Measurements from ENCODE around the gene TRIL.

TRIL gene, protein sequence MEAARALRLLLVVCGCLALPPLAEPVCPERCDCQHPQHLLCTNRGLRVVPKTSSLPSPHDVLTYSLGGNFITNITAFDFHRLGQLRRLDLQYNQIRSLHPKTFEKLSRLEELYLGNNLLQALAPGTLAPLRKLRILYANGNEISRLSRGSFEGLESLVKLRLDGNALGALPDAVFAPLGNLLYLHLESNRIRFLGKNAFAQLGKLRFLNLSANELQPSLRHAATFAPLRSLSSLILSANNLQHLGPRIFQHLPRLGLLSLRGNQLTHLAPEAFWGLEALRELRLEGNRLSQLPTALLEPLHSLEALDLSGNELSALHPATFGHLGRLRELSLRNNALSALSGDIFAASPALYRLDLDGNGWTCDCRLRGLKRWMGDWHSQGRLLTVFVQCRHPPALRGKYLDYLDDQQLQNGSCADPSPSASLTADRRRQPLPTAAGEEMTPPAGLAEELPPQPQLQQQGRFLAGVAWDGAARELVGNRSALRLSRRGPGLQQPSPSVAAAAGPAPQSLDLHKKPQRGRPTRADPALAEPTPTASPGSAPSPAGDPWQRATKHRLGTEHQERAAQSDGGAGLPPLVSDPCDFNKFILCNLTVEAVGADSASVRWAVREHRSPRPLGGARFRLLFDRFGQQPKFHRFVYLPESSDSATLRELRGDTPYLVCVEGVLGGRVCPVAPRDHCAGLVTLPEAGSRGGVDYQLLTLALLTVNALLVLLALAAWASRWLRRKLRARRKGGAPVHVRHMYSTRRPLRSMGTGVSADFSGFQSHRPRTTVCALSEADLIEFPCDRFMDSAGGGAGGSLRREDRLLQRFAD

DNA sequence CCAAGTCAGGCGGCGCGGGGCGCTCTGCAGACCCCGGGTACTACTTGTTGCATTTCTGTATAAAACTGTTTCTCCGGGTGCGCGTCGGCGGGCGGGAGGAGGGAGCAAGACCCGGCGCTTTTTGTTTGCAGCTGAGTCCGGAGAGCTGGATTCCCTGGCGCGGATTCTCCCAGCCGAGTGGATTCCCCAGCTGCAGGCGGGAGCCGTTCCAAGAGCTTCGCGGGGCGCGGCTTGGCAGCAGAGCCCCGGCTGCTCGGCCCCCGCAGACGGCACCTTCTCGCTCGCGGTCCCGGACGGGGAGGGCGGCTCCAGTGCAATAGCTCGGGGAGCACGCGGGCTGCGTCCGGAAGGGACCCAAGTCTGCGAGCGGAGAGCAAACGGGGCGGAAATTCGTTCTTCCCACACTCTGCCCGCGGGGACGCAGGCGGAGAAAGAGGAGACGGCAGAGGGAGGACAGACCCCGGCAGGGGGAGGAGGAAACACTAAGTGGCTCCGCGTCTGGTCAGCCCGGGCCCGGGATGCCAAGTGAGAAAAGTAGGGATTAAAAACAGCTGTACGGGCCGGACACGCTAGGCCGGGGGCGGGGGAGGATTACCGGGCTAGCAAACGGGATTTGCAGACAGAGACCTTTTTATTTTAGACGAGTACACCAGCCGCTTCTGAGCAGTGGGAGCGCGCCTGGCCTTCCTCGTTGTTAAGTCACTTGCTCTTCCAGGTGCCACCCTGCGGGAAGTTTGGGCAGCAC is at the start of gene TRIL:
TSS of gene TRIL (minus strand) at position 96 of the 745 bp plus-strand sequence. CDS start 284 bp downstream, outside the sequence.
- DNase-seq (ENCODE audit: low read depth in 2 of 2, low spot score in 1 of 2), result no peak

DNA sequence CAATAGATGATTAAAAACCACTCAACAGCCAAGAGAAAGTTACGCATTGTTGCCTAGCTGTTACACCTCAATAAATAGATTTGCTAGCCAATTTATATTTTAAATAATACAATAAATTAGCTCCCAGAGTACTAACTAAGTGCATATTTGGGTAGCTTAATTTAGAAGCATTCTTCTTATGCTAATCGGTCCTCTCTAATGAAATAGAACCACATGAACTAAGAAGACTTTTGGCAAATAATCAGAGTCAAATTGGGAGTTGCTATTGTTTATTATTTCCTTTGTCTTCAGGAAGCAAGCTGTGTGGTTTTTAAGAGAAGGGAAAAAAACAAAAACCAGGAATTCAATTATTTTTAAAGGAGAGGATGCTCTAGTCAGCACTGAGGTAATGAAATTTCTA is 49.0 kb upstream of the TRIL start:
- no peak for DNase-seq (ENCODE audit: low read depth in 2 of 2, low spot score in 1 of 2)

DNA sequence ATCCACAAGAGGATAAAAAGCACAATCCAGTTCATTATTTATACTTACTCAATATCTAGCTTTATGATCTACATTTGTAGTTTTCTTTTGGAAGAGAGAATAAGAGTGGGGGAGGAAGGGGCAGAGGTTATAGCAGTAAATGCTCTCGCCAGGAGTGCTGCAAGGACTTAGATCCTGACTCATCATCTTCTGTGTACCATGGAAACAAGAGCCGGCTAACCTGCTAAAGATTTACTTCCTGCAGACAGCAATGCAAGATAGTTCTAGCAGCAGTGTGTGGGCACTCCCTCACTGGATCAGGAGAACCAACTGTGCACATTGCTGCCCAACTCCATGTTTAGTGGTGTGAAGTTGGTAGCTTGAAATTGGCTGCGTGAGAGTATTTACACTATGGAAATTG is 47.7 kb upstream of the TRIL start:
- DNase-seq (ENCODE audit: low read depth in 2 of 2, low spot score in 1 of 2), result no peak

DNA sequence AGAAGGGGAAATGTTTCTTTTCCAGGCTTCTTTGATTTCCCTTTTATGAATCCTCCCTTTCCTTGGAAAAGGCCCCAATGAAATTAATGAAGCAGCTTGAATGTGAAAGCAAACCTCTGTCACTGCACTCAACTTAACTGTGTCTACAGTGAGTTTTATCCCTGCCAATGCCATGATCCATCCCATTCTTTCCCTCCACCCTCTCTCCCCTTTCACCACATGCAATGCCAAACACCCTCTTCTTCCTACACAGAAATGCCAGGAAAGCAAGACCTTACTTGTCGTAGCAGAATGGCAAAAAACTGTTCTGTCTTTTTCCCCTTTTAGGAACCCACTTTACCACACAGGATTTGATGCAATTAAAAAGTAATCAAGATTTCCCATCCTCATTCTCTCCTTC is 47.3 kb upstream of the TRIL start:
- DNase-seq (ENCODE audit: low read depth in 2 of 2, low spot score in 1 of 2), result no peak

DNA sequence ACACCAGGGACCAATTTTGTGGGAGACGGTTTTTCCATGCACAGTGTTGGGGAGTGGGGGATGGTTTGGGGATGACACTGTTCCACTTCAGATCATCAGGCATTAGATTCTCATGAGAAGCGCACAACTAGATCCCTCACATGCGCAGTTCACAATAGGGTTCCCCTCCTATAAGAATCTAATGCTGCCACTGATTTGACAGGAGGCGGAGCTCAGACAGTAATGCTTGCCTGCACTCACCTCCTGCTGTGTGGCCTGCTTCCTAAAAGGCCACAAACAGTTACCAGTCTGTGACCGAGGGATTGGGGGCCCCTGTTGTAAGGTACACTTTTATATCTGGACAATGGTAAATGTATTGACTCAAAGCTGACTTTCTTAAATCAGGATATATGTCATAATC is 45.6 kb upstream of the TRIL start:
- DNase-seq (ENCODE audit: low read depth in 2 of 2, low spot score in 1 of 2), result no peak

DNA sequence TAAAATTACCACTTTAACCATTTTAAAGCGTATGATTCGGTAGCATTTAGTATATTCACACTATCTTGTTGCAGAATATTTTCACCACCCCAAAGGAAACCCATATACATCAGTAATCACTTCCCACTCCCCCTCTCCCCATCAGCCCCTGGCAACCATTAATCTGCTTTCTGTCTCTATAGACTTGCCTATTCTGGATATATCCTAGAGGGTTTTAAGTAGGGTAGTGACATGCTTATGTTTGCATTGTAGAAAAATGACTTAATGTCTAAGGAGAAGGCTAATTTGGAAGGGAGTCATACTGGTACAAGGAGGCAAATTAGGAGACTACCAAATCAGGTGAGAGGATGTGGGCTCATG is 42.6 kb upstream of the TRIL start:
- DNase-seq (ENCODE audit: low read depth in 2 of 2, low spot score in 1 of 2), result no peak

DNA sequence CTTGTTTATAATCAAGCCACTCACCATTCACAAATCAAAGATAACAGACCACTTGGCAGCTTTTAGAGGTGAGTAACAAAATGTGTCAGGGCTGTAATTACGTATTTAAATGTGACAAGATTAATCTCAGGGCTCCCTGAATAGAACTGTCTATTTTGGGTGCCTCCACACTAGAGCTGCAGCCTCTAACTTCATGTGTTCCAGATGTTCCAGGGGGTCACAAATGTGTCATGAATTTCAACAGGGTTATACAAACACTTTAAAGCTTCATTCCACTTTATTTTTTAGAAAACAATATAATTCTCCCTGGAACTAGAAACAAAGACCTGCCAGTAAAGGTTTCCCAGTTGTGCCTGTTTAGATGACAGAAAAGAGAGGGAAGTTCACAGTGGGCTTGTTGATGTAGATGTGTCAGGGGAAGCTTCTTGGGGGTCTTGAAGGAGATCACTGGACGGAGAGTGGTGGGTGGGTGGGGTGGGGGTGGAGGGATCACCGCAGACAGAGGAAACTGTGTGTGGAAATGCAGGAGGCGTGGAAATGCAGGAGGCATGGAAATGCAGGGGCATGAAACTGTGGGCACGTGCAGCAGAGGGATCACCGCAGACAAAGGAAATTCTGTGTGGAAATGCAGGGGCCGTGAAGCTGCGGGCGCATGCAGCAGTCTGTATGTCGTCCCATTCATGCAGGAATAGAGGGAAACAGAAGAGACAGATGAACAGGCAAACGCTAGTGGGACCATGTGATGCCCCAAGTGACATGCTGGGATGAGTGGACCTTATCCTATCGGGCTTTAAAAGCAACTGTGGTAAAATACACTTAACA is 42.0 kb upstream of the TRIL start:
- no peak for DNase-seq (ENCODE audit: low read depth in 2 of 2, low spot score in 1 of 2)

DNA sequence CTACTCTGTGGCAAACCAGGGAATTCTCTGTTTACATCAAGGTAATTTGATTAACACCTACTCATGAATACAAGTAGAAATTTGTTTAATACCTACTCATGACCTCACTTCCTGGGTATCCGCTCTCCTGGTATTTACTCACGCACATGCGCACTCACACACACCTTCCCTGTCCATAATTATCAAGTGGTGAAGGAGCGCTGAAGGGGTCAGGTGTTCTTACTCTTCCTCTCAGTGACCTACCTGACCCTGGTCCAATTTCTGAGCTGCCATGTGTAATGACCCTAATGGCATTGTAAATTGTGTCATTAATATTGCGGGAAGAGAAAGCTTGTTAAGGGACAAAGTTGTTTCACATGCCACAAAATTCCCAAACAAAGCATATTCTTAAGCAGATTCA is 41.3 kb upstream of the TRIL start:
- DNase-seq (ENCODE audit: low read depth in 2 of 2, low spot score in 1 of 2), result no peak

DNA sequence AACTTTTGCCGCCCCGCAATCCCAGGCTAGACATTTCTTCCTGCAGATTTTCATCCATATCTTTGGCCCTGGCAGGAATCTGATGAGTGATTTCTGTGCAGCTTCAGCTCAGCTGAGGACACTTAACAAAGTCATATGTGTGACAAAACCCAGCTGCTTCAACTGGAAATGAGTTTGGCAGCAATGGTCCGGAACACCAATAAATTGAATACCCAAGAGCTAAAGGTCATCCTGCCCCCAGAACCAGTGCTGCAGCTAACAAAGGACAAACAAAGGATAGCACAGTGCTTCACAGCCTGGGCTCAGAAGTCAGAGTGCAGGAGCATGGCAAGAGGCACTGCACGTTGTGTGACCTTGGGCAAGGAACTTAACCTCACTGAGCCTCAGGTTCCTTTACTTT is 40.0 kb upstream of the TRIL start:
- DNase-seq (ENCODE audit: low read depth in 2 of 2, low spot score in 1 of 2), result no peak

DNA sequence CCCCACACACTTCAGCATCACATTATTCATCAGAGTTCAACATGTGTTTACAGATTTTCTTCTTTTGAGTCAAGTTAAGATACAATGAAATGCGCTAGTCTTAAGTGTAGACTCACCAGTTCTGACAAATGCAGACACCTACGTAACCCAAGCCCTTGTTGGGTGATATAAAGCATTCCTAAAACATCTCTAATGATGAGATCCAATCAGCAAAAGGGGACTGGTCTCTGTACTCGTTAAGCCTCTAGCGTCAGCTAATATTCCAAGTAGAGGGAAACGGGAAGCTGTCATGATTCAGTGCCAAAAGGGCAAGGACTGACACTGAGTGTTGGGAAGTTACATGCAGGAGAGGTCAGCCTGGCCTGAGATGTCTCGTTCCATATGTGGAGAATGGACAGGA is 38.7 kb upstream of the TRIL start:
- no peak for DNase-seq (ENCODE audit: low read depth in 2 of 2, low spot score in 1 of 2)

DNA sequence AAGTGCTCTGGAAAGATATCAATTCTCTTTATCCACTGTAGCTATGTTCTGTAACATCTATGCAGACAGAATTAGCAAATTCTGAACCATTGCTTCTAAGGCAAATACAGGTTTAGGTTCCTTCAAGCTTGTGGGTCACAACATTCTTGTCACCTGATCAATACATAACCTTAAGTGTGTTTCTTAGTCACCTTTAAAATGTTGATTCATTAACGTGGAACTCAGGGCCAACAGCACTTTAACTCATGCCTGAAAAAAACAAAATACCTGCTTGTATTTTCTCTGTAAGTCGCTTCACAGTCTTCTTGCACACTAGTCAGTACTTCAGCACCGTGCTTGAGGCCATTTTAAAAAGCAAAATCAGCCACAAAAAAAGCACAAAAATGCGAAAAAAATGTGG is 35.2 kb upstream of the TRIL start:
- no peak for DNase-seq (ENCODE audit: low read depth in 2 of 2, low spot score in 1 of 2)

DNA sequence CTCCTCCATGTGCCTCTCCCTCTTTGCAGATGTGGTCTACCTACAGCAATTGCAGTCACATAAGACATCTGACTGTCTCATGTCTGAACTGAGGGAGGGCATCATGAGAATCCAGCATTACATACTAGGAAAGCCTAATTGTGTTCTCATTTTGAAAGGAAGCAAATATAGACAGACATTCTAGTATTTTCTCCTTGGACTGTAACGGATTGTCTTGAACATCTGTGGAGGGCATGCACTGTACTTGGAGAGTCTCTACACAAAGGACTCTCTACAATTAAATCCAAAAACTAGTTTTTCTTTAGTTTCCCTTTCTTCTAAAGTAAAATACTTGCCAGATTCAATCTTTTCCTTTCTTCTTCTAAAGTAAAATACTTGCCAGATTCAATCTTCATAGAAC is 34.7 kb upstream of the TRIL start:
- no peak for DNase-seq (ENCODE audit: low read depth in 2 of 2, low spot score in 1 of 2)

DNA sequence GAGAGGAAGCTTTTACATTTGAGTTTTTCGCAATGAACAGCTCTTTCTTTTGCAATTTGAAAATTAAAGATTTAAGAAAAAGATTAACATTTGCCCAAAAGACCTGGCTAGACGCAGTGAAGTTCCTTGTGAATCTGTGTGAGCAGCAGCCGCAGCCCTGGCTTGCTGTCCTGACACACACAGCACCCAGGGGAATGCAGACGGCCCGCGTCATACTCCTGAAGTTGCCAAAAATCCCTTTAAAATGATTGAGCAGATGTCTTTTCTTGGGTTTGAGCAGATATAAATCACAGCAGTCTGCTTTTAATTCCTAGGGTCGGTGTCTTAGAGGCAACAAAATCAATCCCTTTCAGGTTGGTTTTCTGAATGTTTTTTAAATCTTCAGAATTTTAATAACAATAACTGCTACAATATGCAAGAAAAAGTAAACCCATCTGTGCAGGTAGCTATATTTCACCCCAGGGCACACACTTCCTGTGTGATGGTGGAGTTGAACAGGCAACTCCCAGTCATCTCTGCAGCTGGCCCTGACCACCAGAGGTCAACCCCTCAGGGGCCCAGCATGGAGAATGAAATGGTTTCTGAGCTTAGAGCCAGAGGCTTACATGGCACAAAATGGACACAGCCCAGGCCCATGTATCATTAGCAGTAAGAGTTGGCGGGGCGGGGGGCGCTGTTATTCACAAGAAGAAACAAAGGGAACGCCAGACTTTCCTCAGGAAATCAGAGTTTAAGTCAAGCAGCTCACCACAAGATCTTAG is 32.2 kb upstream of the TRIL start:
- no peak for DNase-seq (ENCODE audit: low read depth in 2 of 2, low spot score in 1 of 2)

DNA sequence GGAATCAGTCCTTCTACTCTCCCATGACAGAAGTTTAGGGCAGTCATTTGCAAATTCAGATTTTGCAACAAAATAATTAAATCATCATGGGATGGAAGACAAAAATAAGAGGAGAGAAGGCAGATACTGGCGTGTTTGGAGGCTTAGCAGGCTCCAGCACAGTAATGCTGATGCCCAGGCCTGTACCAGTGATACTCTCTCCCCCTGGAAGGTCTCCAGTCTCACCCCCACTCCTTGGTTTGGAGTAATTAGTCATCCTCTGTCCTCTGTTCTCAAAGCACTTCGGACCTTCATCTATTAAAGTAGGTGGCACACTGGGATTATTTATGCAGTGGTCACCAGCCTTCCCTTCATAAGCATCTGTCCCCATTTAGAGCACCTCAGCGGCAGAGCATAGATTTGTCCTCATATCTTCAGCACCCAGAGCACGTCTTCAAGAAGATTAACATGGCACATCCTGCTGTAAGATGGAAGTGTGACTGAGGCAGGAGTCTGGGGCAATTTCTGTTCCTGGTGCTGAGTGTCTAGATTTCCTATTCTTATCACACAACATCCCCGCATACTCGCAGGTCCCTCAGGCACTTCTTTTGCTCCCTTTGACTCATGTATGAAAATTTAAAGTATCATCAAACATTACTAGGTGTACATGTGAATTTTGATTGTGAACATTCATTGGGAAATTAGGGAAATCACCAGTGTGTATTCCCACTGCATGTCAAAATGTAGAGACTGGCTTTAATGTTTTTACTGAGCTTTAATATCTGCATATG is 31.3 kb upstream of the TRIL start:
- no peak for DNase-seq (ENCODE audit: low read depth in 2 of 2, low spot score in 1 of 2)

DNA sequence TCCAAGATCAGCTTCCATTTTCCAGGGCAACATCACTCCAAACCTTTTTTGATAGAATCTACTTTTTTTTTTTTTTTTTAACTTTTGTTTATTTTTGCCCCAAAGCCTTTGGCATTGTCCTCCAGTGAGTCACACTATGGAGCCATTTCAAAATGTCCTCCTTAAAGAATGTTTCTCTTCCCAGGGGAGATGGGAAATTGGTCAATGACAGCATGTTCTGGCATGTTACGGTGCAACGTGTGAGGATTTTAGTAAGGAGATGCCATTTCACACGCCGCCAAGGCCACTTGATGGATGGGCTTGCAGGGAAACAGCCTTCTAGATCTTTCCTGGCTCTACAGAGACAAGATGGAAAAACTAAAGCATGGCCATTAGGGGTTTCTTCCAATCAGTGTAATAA is 30.7 kb upstream of the TRIL start:
- DNase-seq (ENCODE audit: low read depth in 2 of 2, low spot score in 1 of 2), result no peak

DNA sequence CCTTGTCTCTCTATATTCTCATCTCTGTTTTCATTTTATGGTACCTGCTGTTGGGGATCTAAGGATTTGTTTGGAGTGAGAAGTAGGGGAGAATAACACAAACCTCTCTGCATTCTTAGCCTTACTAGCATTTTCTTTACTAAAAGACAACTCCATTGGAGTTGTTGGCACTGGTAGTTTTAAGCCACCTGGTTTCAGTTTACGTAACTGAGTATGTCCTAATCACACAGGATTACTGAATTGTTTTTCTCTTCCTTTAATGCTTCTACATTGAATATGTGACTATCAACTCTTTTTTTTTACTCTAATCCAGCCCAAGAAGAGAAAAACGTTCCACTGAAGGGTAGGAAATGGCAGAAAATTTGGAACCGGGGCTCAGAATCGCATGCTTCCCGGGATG is 30.0 kb upstream of the TRIL start:
- DNase-seq (ENCODE audit: low read depth in 2 of 2, low spot score in 1 of 2), result no peak

DNA sequence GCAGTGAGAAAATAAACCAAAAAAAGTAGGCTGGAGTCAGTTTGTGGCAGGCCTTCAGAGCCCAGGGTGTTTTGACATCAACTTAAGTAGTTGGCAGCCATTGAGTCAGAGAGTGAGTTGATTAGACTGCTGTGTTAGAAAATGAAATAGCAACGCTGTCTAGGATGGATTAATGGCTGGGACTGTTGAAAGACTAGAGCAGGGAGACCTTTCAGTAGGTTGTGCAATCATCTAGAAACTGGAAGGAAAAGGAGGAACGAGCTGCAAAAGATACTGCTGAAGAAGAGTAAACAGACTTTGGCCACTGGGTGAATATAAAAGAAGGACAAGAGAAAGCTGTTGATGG is 28.6 kb upstream of the TRIL start:
- no peak for DNase-seq (ENCODE audit: low read depth in 2 of 2, low spot score in 1 of 2)

DNA sequence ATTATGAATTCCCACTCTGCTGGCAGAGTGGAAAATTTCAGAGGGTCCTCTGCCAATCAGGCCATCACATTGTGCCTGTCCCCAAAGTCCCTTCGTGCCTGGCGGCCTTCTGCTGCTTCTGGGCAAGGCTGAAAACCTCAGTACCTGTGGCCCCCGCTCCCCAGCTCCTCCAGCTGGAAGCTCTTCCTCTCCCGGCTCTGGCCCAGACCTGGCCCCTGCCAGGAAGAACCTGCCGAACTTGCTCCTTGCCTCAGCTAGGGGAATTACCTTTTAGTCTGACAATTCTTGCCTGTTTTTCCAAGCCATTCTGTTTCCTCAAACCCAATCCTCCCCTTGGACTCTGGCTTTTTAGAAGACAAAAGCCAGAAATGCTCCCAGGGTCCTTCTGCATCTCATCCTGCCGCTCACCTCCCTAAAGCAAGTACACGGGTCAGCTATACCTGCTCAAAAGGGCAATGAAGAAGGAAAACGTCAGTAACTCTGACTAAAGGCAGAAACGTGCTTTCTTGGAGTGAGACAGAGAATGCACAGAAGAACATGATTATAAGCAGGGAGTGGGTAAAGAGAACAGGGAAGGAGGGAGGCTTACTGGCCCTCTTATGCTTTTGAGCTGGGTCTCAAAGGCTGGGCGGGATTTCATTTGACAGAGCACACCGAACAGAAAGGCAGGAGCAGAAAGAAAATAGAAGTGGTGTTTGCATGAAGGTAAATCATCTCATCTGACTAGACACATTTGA is 28.1 kb upstream of the TRIL start:
- no peak for DNase-seq (ENCODE audit: low read depth in 2 of 2, low spot score in 1 of 2)

DNA sequence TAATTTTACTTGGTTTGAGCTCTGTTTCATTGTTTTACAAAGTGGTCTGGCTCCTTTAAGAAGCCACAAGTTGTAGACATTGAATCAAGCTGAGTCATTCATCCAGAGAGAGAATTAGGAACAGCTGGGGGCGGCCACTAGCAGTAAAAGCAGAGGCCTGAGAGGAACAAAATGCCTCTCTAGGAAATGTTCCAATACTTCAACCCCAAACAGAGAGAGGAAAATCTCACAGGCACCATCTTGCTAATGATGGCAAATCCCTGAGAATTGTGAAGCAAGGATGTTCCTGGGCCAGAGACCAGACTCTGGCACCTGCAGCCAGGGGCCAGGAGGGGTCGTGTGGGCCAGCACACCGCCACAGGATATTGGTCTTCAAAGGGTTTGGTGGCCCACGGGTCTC is 26.5 kb upstream of the TRIL start:
- DNase-seq (ENCODE audit: low read depth in 2 of 2, low spot score in 1 of 2), result no peak

Measured in stimulated activated CD8-positive, alpha-beta memory T cell treated with anti-CD3 and anti-CD28 coated beads, Interleukin-4, amount 100 ng/mL, for 1 hour (primary cell).